H1 (cell line): ENCODE data around the gene CD52. TPM values are rescaled to one million over a fixed set of nuclear protein-coding genes. Genes with fewer than 3 reads are reported as not detected.

ENCODE experiments used
- CTCF ChIA-PET: fragments of 300-600 bp; sonication (Branson Sonifier 250); formaldehyde crosslinking; loops from one replicate; lab custom pipeline; 2021; ENCODE audit not compliant: partially characterized antibody; lab: Charles Lee
- POLR2A ChIA-PET: fragments of 300-600 bp; sonication (Branson Sonifier 250); formaldehyde crosslinking; loops from one replicate; lab custom pipeline; 2021; ENCODE audit warnings: inconsistent platforms; ENCODE audit not compliant: partially characterized antibody; lab: Charles Lee
- DNase-seq, 2 experiments: peaks; one replicate each; pipeline versions ENCODE4 v3.0.0 to v3.0.0-alpha.2; 2010 to 2022; ENCODE audit warnings: low spot score in 2 of 2, low read depth in 1 of 2, mixed read lengths in 1 of 2
- FAIRE-seq: peaks from 2 replicates; lab custom pipeline; 2011; peaks lifted over from hg19 to GRCh38; lab: Jason Lieb, UNC
- H2AFZ ChIP-seq: 2 replicates; pipeline ENCODE4 v1.8.1; 2012; ENCODE audit warnings: low read length, inconsistent platforms
- H2AK5ac ChIP-seq: 2 replicates; pipeline ENCODE4 v1.6.1; 2013; ENCODE audit warnings: low read depth, low read length
- H2BK120ac ChIP-seq: replicated peaks from 2 replicates; pipeline ENCODE3; 2013; ENCODE audit warnings: low read depth, low read length, inconsistent platforms
- H2BK12ac ChIP-seq: 2 replicates; pipeline ENCODE4 v1.6.1; 2013; ENCODE audit warnings: low read depth, low read length
- H2BK15ac ChIP-seq: 2 replicates; pipeline ENCODE4 v1.6.1; 2013; ENCODE audit warnings: low read length
- H2BK20ac ChIP-seq: 2 replicates; pipeline ENCODE4 v1.6.1; 2013; ENCODE audit warnings: low read length
- H2BK5ac ChIP-seq: 2 replicates; pipeline ENCODE4 v1.6.1; 2013; ENCODE audit warnings: low read depth, low read length
- H3K14ac ChIP-seq: 2 replicates; pipeline ENCODE4 v1.6.1; 2013; ENCODE audit warnings: inconsistent platforms; ENCODE audit not compliant: insufficient read length
- H3K18ac ChIP-seq: 2 replicates; pipeline ENCODE4 v1.6.1; 2013; ENCODE audit warnings: low read length; ENCODE audit errors: extremely low read depth
- H3K23ac ChIP-seq: 2 replicates; pipeline ENCODE4 v1.6.1; 2013; ENCODE audit warnings: inconsistent platforms; ENCODE audit not compliant: insufficient read length
- H3K23me2 ChIP-seq: 2 replicates; pipeline ENCODE4 v1.6.1; 2013; ENCODE audit warnings: low read depth, low read length
- H3K27ac ChIP-seq: 2 replicates; pipeline ENCODE4 v1.6.1; 2011; ENCODE audit warnings: low read depth, low read length, inconsistent platforms
- H3K27me3 ChIP-seq, 4 experiments: replicated peaks in 1 of 4; 1 replicate in 1 of 4; 2 replicates in 3 of 4; pipeline versions ENCODE4 v1.6.1 to v1.8.1; 2011 to 2013; ENCODE audit warnings: low read length in 3 of 4, mild to moderate bottlenecking in 3 of 4, inconsistent platforms in 2 of 4, mixed read lengths in 2 of 4, moderate library complexity in 1 of 4; ENCODE audit not compliant: control insufficient read depth in 3 of 4, insufficient read depth in 3 of 4; ENCODE audit errors: extremely low read depth in 1 of 4
- H3K36me3 ChIP-seq, 4 experiments: 2 replicates each; pipeline versions ENCODE4 v1.6.1 to v1.8.1; 2011 to 2013; ENCODE audit warnings: mild to moderate bottlenecking in 4 of 4, low read length in 3 of 4, moderate library complexity in 2 of 4, control low read depth in 1 of 4, inconsistent platforms in 1 of 4; ENCODE audit not compliant: insufficient read depth in 4 of 4, control insufficient read depth in 2 of 4
- H3K4ac ChIP-seq: replicated peaks from 2 replicates; pipeline ENCODE3; 2013; ENCODE audit warnings: low read length, low read depth, mixed read lengths, inconsistent platforms; ENCODE audit not compliant: insufficient read length
- H3K4me1 ChIP-seq, 4 experiments: replicated peaks in 1 of 4; 1 replicate in 1 of 4; 2 replicates in 3 of 4; pipeline versions ENCODE4 v1.6.1 to v1.8.1; 2011 to 2013; ENCODE audit warnings: low read length in 3 of 4, inconsistent platforms in 2 of 4, mixed read lengths in 1 of 4; ENCODE audit not compliant: insufficient read depth in 4 of 4, control insufficient read depth in 3 of 4
- H3K4me2 ChIP-seq, 2 experiments: 2 replicates each; pipeline versions ENCODE4 v1.6.1 to v1.8.1; 2011 to 2013; ENCODE audit warnings: low read depth in 2 of 2, low read length in 2 of 2, control low read depth in 1 of 2, inconsistent platforms in 1 of 2, mild to moderate bottlenecking in 1 of 2; ENCODE audit not compliant: insufficient read depth in 1 of 2
- H3K4me3 ChIP-seq, 4 experiments: fragments of 200-600, 300-600 bp in 1 of 4; sonication (generic), shearing (Covaris generic), sonication (Bioruptor Twin) in 1 of 4; 2 replicates each; pipeline versions ENCODE4 v1.5.1 to v1.8.1; 2011 to 2016; ENCODE audit warnings: low read length in 4 of 4, low read depth in 3 of 4, control low read depth in 2 of 4, inconsistent platforms in 2 of 4, mild to moderate bottlenecking in 2 of 4, mixed read lengths in 1 of 4, moderate library complexity in 1 of 4; ENCODE audit not compliant: insufficient read depth in 2 of 4; ENCODE audit errors: extremely low read depth in 1 of 4
- H3K56ac ChIP-seq: replicated peaks from 2 replicates; pipeline ENCODE3; 2013; ENCODE audit warnings: low read depth, mild to moderate bottlenecking, mixed read lengths, low read length, inconsistent platforms; ENCODE audit not compliant: insufficient read length
- H3K79me1 ChIP-seq: 2 replicates; pipeline ENCODE4 v1.6.1; 2013; ENCODE audit warnings: low read depth, low read length, control low read depth
- H3K79me2 ChIP-seq, 2 experiments: 2 replicates each; pipeline versions ENCODE4 v1.6.1 to v1.8.1; 2012 to 2013; ENCODE audit warnings: low read length in 2 of 2, mild to moderate bottlenecking in 2 of 2, inconsistent platforms in 1 of 2; ENCODE audit not compliant: insufficient read depth in 2 of 2, control insufficient read depth in 1 of 2
- H3K9ac ChIP-seq, 4 experiments: replicated peaks in 1 of 4; 1 replicate in 1 of 4; 2 replicates in 3 of 4; pipeline versions ENCODE4 v1.6.1 to v1.8.1; 2011 to 2013; ENCODE audit warnings: low read depth in 3 of 4, low read length in 3 of 4, control low read depth in 2 of 4, mild to moderate bottlenecking in 2 of 4, moderate library complexity in 2 of 4, inconsistent platforms in 1 of 4; ENCODE audit errors: extremely low read depth in 1 of 4
- H3K9me3 ChIP-seq, 2 experiments: 2 replicates each; pipeline versions ENCODE4 v1.6.1 to v1.8.1; 2012 to 2013; ENCODE audit warnings: mild to moderate bottlenecking in 2 of 2, moderate library complexity in 2 of 2, control low read depth in 1 of 2, inconsistent platforms in 1 of 2, low read depth in 1 of 2, low read length in 1 of 2, mixed read lengths in 1 of 2; ENCODE audit not compliant: insufficient read depth in 2 of 2
- H4K20me1 ChIP-seq, 2 experiments: replicated peaks in 1 of 2; 2 replicates each; pipeline versions ENCODE3 to v1.8.1; 2011 to 2013; ENCODE audit warnings: inconsistent platforms in 2 of 2, low read length in 2 of 2, mild to moderate bottlenecking in 1 of 2; ENCODE audit not compliant: insufficient read depth in 2 of 2, control insufficient read depth in 1 of 2
- H4K5ac ChIP-seq: 2 replicates; pipeline ENCODE4 v1.6.1; 2013; ENCODE audit warnings: low read length, low read depth, mixed read lengths, inconsistent platforms; ENCODE audit not compliant: insufficient read length
- H4K8ac ChIP-seq: 2 replicates; pipeline ENCODE4 v1.8.0; 2013; ENCODE audit warnings: mild to moderate bottlenecking, moderate library complexity, low read length, inconsistent platforms; ENCODE audit not compliant: insufficient read depth; ENCODE audit errors: extremely low read depth
- H4K91ac ChIP-seq: replicated peaks from 2 replicates; pipeline ENCODE3; 2013; ENCODE audit warnings: low read length, mixed read lengths, inconsistent platforms; ENCODE audit not compliant: insufficient read length
- BRCA1 ChIP-seq: IDR thresholded peaks from 2 replicates; pipeline ENCODE4 v1.6.1; 2012; ENCODE audit warnings: low read depth, low read length, improper control_type of control experiment
- CEBPB ChIP-seq: IDR thresholded peaks from 2 replicates; pipeline ENCODE4 v1.6.1; 2012; ENCODE audit warnings: low read depth, low read length
- KDM1A ChIP-seq: fragments of 200-600, 300-600 bp; sonication (generic); IDR thresholded peaks from 2 replicates; pipeline ENCODE4 v1.7.1; 2016; ENCODE audit warnings: mild to moderate bottlenecking, low read length, borderline replicate concordance
- WGBS, 2 experiments: shearing (Covaris generic) in 1 of 2; methylation state at CpG; one replicate each; pipeline versions ENCODE4 v1.1.6 to v1.1.7; 2013 to 2015; ENCODE audit warnings: low lambda C conversion rate in 2 of 2, mixed read lengths in 2 of 2, inconsistent platforms in 1 of 2, low coverage in 1 of 2, missing lambda C conversion rate in 1 of 2; ENCODE audit not compliant: insufficient replicate concordance in 2 of 2, insufficient coverage in 1 of 2, insufficient read length in 1 of 2; ENCODE audit errors: extremely low coverage in 1 of 2, missing lambda C conversion rate in 1 of 2; 5-methylcytosine and 5-hydroxymethylcytosine counted together
- polyA plus RNA-seq, 7 experiments: library from polyadenylated mRNA; depleted of rRNA in 3 of 7; stranded (reverse) in 5 of 7; unstranded in 2 of 7; fragments of >200 nt in 5 of 7; fragments of 200-250 nt in 2 of 7; gene quantifications; 1 replicate in 5 of 7; 2 replicates in 1 of 7; 4 replicates in 1 of 7; pipeline versions ENCODE4 v1.2.1 to v1.2.3, GENCODE V29; 2011 to 2013; ENCODE audit warnings: missing spikeins in 2 of 7, mixed read lengths in 2 of 7
- total RNA-seq: library from RNA; stranded (reverse); fragmentation: NEBNext Ultra II Directional; extraction: Animal tissue kit (Norgen Biotek cat#: 25700); gene quantifications from 2 replicates; pipeline ENCODE4 v1.2.1, GENCODE V29; 2021

CD52 gene
- total and polyA plus RNA-seq, 2 of the 8 experiments (the other 6 are each of a cell fraction or from before 2014, with no cell fraction given), result 2.4 to 3.1 TPM

DNA sequence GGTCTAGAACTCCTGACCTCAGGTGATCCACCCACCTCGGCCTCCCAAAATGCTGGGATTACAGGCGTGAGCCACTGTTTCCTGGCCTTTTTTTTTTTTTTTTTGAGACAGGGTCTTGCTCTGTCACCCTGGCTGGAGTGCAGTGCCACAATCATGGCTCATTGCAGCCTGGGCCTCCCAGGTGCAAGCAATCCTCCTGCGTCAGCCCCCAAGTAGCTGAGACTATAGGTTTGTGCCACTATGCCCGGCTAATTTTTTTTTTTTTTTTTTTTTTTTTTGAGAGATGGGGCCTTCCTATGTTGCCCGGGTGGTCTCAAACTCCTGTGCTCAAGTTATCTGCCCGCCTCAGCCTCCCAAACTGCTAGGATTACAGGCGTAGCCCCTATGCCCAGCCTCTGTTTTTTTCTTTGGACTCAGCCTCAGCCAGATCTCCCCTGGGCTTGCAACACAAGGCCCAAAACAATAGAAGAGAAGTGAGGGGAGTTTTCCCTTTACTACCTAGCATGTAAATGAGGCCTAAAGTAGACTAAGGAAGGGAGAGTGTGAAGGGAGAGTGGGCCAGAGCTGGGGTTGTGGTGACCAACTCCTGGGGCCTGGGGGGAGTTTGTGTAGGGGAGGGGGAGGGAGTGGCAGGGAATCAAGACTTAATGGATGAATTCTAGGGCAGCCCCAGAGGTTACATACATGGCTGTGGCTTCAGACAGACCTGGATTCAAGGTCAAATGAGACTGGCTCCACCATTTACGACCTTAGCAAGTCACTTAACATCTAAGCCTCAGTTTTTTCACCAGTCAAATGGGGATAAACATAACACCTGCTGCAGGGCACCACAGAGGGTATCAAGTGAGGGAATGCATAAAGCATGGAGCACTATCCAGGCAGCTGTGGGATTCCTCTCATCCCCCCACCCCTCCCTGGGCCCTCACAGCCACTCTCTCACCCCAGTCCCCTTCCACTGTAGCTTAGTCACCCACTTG, 1.6 kb upstream of the CD52 start:
- H3K4me2 ChIP-seq, result no peak overlapping the region
- H2AFZ ChIP-seq, result no peak overlapping the region
- no peak overlapping the region for H2BK20ac ChIP-seq
- H3K9ac ChIP-seq, result no peak overlapping the region
- H2BK12ac ChIP-seq, result no peak overlapping the region
- no peak overlapping the region for H3K23ac ChIP-seq
- H3K27ac ChIP-seq, result no peak overlapping the region
- no peak overlapping the region for H3K56ac ChIP-seq
- no peaks in the 10 kb centered on the region for H3K9me3 ChIP-seq
- no peak overlapping the region for H2AK5ac ChIP-seq
- no peaks in the 10 kb centered on the region for H3K79me2 ChIP-seq
- POLR2A ChIA-PET, result interaction anchor here (0.7 to 3.9 kb wide), 9 partner anchors 9 to 100 kb away, joined by 3 to 29 read pairs (median 9); partner anchors contain the start of genes LIN28A and UBXN11
- H3K36me3 ChIP-seq, result no peaks in the 10 kb centered on the region
- 97% methylated on average over 6 of the region's 8 CpGs; no CpG with 5 or more reads in 1 of the 2 experiments for WGBS, 2 experiments
- no peaks in the 10 kb centered on the region for H3K27me3 ChIP-seq
- no peaks in the 10 kb centered on the region for H3K23me2 ChIP-seq
- no peaks in the 10 kb centered on the region for H3K79me1 ChIP-seq
- FAIRE-seq (no peak), DNase-seq (no peak)
- no peak overlapping the region for H3K4me3 ChIP-seq
- no peak overlapping the region for H4K8ac ChIP-seq
- no peak overlapping the region for H4K5ac ChIP-seq
- H4K20me1 ChIP-seq, result no peaks in the 10 kb centered on the region
- H3K18ac ChIP-seq, result no peak overlapping the region; the same call in 1 of the 2 replicates
- no peak overlapping the region for H2BK5ac ChIP-seq
- CTCF ChIA-PET, result interaction anchor here (1.1 to 57.0 kb wide), 5 partner anchors 15 to 80 kb away, joined by 3 to 1530 read pairs (median 4); partner anchors contain the start of genes SH3BGRL3 and UBXN11
- H3K14ac ChIP-seq, result no peak overlapping the region
- H2BK15ac ChIP-seq, result no peak overlapping the region
- no peak overlapping the region for H3K4ac ChIP-seq
- H4K91ac ChIP-seq, result no peak overlapping the region
- peaks cover 4 to 16% (median 8%) of the 10 kb centered on the region in 4 experiments for H3K4me1 ChIP-seq
- H2BK120ac ChIP-seq, result no peak overlapping the region
- TF ChIP-seq KDM1A, result peak; percentile 76
- peak; percentile 4; the same call in 1 of the 2 replicates for TF ChIP-seq CEBPB
- TF ChIP-seq BRCA1, result no peak
